Tibial artery (tissue), 4 donors: Measurements from ENCODE around the gene KRTAP10-5.
"Not testable (repeated sequence)": the region's sequence is repeated elsewhere in the genome, so short reads cannot be mapped to it uniquely, and the experiment has no call there.

Experiments
- DNase-seq, 2 donors: peaks; one replicate each; pipeline ENCODE4 v3.0.0-alpha.2; 2019
- H3K27ac ChIP-seq, 2 donors: fragments of 200-600 bp; sonication (generic) in 1 of 2; 1 replicate in 1 of 2; 2 replicates in 1 of 2; pipeline ENCODE4 v1.5.1; 2018 to 2019; ENCODE audit warnings: mild to moderate bottlenecking in 1 of 2
- H3K27me3 ChIP-seq, 2 donors: fragments of 200-600 bp; sonication (generic) in 1 of 2; one replicate each; pipeline versions ENCODE4 v1.5.1 to v1.6.0; 2016 to 2019
- H3K36me3 ChIP-seq, 3 donors: fragments of 200-600 bp; sonication (generic) in 2 of 3; one replicate each; pipeline ENCODE4 v1.5.1; 2016 to 2019; ENCODE audit warnings: mild to moderate bottlenecking in 2 of 3
- H3K4me1 ChIP-seq, 4 donors: fragments of 200-600 bp; sonication (generic) in 2 of 4; 1 replicate in 3 of 4; 2 replicates in 1 of 4; pipeline ENCODE4 v1.5.1; 2016 to 2019
- H3K4me3 ChIP-seq, 2 donors: fragments of 200-600 bp; sonication (generic) in 1 of 2; 1 replicate in 1 of 2; 2 replicates in 1 of 2; pipeline ENCODE4 v1.5.1; 2018 to 2019; ENCODE audit warnings: mild to moderate bottlenecking in 2 of 2
- H3K9me3 ChIP-seq, 3 donors: fragments of 200-600 bp; sonication (generic) in 1 of 3; one replicate each; pipeline ENCODE4 v1.5.1; 2016 to 2019
- intact Hi-C: fragments of 100-400 bp; cut with DNase I; formaldehyde crosslinking; loops from one replicate; pipeline ENCODE4 v1.15.0; 2023; ENCODE audit warnings: low total_unique reads
- TF ChIP-seq, protein P1 (sequence below), 2 experiments: fragments of 200-600 bp in 1 of 2; fragments of 450-650 bp in 1 of 2; IDR thresholded peaks; one replicate each; pipeline ENCODE4 v1.5.1; 2017 to 2019; ENCODE audit warnings: antibody characterized with exemption in 2 of 2, mild to moderate bottlenecking in 1 of 2, moderate library complexity in 1 of 2

KRTAP10-5 gene, protein sequence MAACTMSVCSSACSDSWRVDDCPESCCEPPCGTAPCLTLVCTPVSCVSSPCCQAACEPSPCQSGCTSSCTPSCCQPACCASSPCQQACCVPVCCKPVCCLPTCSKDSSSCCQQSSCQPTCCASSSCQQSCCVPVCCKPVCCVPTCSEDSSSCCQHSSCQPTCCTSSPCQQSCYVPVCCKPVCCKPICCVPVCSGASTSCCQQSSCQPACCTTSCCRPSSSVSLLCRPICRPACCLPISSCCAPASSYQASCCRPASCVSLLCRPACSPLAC

DNA sequence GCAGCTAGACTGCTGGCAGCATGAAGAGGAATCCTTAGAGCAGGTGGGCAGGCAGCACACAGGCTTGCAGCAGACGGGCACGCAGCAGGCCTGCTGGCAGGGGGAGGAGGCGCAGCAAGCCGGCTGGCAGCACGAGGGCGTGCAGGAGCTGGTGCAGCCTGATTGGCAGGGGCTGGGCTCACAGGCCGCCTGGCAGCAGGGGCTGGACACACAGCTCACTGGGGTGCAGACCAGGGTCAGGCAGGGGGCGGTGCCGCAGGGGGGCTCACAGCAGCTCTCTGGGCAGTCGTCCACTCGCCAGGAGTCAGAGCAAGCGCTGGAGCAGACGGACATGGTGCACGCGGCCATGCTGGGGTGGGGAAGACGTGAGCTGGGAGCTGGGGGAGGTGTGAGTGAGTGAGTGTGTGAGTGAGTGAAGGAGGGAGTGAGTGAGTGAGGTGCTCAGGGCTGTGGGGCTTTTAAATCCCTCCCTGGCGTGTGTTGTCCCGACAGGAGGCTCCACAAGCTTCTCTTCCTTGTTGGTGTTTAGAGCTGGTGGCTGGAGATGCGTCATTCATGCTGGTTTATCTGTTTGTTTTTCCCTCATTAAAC lies at the start of gene KRTAP10-5:
Gene KRTAP10-5, minus strand, starts transcription at position 374 of the 591 bp plus-strand sequence. Its CDS starts 26 bp downstream, at position 348.
- H3K27ac ChIP-seq, intact Hi-C loops, DNase-seq, H3K4me1 ChIP-seq, H3K4me3 ChIP-seq, H3K36me3 ChIP-seq: not testable (repeated sequence)
- Histone ChIP-seq H3K9me3 (peaks cover 0 to 43% (median 30%) of the 10 kb centered on the region in 3 donors), H3K27me3 (peaks cover 0 to 15% of the 10 kb centered on the region in 2 donors)

DNA sequence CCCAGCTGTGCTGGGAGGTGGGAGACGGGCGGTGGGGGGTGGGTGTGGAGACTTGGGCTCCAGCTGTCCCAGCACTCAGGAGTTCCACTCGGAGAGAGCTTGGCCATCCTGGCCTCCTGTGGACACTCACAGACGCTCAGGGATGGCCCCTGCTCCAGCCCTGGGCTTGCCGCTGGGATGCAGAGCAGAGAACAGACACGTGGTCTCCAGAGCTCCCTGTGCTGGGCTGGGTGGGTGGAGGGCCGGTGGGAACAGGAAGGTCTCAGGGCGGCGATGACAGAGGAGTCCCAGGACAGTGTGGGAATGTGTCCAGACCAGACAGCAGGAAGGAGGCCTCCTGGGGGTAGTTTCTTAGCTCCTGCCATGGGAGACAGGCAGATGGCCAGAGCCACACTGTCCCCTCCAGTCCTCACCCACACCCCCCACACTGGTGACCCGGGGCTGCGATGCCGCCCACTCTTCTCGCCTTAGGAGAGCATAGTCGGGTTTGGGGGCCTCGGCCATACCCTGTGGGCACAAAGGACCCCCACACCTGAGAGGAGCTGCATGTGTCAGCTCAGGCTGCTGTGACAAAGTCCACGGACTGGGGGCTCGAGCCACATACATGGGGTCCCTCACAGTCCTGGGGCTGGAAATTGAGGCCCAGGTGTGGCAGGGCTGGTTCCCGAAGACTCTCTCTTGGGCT lies 48.4 kb upstream of the KRTAP10-5 start:
- DNase-seq = no peak
- Histone ChIP-seq H3K27me3 (peaks cover 0 to 27% of the 10 kb centered on the region in 2 donors), H3K27ac (no peak overlapping the region), H3K4me1 (no peaks in the 10 kb centered on the region), H3K4me3 (no peak overlapping the region), H3K36me3 (no peaks in the 10 kb centered on the region), H3K9me3 (peaks cover 7 to 36% (median 30%) of the 10 kb centered on the region in 3 donors)
- intact Hi-C loops = no loop called here
- TF ChIP-seq, protein P1, sequence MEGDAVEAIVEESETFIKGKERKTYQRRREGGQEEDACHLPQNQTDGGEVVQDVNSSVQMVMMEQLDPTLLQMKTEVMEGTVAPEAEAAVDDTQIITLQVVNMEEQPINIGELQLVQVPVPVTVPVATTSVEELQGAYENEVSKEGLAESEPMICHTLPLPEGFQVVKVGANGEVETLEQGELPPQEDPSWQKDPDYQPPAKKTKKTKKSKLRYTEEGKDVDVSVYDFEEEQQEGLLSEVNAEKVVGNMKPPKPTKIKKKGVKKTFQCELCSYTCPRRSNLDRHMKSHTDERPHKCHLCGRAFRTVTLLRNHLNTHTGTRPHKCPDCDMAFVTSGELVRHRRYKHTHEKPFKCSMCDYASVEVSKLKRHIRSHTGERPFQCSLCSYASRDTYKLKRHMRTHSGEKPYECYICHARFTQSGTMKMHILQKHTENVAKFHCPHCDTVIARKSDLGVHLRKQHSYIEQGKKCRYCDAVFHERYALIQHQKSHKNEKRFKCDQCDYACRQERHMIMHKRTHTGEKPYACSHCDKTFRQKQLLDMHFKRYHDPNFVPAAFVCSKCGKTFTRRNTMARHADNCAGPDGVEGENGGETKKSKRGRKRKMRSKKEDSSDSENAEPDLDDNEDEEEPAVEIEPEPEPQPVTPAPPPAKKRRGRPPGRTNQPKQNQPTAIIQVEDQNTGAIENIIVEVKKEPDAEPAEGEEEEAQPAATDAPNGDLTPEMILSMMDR (IDR thresholded peaks at IDR 0.05) = no peak

DNA sequence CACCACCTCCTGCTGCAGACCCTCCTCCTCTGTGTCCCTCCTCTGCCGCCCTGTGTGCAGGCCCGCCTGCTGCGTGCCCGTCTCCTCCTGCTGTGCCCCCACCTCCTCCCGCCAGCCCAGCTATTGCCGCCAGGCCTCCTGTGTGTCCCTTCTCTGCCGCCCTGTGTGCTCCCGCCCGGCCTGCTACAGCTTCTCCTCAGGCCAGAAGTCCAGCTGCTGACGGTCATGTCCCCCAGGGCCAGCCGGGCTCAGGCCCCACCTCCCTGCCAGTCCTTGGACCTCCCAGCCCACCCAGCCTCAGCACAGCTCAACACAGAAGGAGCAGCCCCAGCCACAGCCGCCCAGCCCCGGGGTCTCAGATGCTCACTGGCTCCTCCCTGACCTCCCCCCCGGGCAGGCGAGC lies 47.4 kb upstream of the KRTAP10-5 start:
- H3K27ac ChIP-seq, H3K4me3 ChIP-seq, DNase-seq, H3K36me3 ChIP-seq, intact Hi-C loops, H3K4me1 ChIP-seq: not testable (repeated sequence)
- Histone ChIP-seq H3K9me3 (peaks cover 9 to 37% (median 28%) of the 10 kb centered on the region in 3 donors), H3K27me3 (peaks cover 0 to 27% of the 10 kb centered on the region in 2 donors)

DNA sequence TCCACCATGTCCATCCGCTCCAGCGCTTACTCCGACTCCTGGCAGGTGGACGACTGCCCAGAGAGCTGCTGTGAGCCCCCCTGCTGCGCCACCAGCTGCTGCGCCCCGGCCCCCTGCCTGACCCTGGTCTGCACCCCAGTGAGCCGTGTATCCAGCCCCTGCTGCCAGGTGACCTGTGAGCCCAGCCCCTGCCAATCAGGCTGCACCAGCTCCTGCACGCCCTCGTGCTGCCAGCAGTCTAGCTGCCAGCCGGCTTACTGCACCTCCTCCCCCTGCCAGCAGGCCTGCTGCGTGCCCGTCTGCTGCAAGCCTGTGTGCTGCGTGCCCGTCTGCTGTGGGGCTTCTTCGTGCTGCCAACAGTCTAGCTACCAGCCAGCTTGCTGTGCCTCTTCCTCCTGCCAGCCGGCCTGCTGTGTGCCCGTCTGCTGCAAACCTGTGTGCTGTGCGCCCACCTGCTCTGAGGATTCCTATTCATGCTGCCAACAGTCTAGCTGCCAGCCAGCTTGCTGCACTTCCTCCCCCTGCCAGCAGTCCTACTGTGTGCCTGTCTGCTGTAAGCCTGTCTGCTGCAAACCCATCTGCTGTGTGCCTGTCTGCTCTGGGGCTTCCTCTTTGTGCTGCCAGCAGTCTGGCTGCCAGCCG lies 46.9 kb upstream of the KRTAP10-5 start:
- peaks cover 10 to 41% (median 23%) of the 10 kb centered on the region in 3 donors for H3K9me3 ChIP-seq
- H3K27me3 ChIP-seq = peaks cover 0 to 27% of the 10 kb centered on the region in 2 donors
- H3K4me3 ChIP-seq, intact Hi-C loops, DNase-seq, H3K27ac ChIP-seq, H3K36me3 ChIP-seq, H3K4me1 ChIP-seq: not testable (repeated sequence)

DNA sequence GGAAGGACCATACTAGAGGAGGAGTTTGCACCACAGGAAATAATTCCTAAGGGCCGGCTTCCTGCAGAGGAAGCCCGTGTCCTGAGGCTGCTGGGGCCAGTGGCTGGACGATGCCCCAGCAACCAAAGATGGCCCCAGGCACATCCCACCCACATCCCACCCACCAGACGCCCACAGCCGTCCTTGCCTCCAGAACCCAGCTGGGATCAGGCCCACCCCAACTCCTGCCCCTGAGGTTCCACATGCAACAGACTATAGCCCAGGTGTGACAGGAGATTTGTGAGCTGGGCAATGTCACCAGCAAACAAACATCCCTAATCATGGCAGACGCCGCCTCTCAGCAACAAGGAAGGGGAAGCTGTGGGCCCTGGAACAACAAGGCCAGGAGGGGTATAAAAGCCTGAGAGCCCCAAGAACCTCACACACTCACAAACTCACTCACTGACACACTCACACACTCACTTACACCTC lies 46.3 kb upstream of the KRTAP10-5 start, which contains the start of gene KRTAP10-9:
Gene KRTAP10-9, plus strand, starts transcription at position 421 of the 471 bp plus-strand sequence. CDS start 79 bp downstream, outside the sequence.
- intact Hi-C loops = no loop called here
- TF ChIP-seq, protein P1 (IDR thresholded peaks at IDR 0.05) = no peak
- no peak for DNase-seq
- H3K9me3 ChIP-seq = peaks cover 10 to 37% (median 17%) of the 10 kb centered on the region in 3 donors
- no peaks in the 10 kb centered on the region for H3K36me3 ChIP-seq
- H3K4me1 ChIP-seq = no peaks in the 10 kb centered on the region
- H3K27me3 ChIP-seq = peaks cover 0 to 27% of the 10 kb centered on the region in 2 donors
- H3K4me3 ChIP-seq = no peak within 1 kb of the TSS
- H3K27ac ChIP-seq = no peak within 1 kb of the TSS

DNA sequence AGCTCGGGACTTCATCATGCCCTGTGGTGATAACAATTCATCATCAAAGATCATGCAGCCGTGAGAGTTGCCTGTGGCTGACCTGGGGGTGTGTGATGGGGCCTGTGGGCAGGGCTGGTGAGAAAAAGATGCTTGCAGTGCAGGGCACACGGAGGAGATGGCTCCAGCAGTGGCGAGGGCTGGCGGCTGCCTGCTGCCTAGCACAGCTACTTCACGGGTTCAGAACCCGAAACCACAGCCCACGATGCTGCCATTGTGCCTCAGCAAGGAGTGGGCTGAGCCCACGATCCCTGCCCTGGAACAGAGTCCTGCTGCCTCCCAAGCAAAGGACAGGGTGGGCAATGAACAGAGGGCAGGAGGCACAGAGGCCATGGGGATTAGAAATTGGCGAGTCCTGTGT lies 45.9 kb upstream of the KRTAP10-5 start:
- intact Hi-C loops = no loop called here
- no peak for DNase-seq
- H3K9me3 ChIP-seq = peaks cover 7 to 33% (median 14%) of the 10 kb centered on the region in 3 donors
- peaks cover 0 to 27% of the 10 kb centered on the region in 2 donors for H3K27me3 ChIP-seq
- no peaks in the 10 kb centered on the region for H3K36me3 ChIP-seq
- TF ChIP-seq, protein P1 (IDR thresholded peaks at IDR 0.05) = no peak
- H3K4me1 ChIP-seq = no peaks in the 10 kb centered on the region
- H3K4me3 ChIP-seq = no peak overlapping the region
- H3K27ac ChIP-seq = no peak overlapping the region
